ENCODE measurements around the gene DCTPP1.
"Not testable (repeated sequence)": the region's sequence is repeated elsewhere in the genome, so short reads cannot be mapped to it uniquely, and the experiment has no call there.

DCTPP1 gene

GRCh38 chr16:30429678-30430427 is at the start of gene DCTPP1:
Gene DCTPP1, minus strand, starts transcription at chr16:30430030. Its CDS starts 50 bp downstream, at chr16:30429980.
- peak; percentile 96 for DNase-seq (ENCODE audit: low read depth)

DNA sequence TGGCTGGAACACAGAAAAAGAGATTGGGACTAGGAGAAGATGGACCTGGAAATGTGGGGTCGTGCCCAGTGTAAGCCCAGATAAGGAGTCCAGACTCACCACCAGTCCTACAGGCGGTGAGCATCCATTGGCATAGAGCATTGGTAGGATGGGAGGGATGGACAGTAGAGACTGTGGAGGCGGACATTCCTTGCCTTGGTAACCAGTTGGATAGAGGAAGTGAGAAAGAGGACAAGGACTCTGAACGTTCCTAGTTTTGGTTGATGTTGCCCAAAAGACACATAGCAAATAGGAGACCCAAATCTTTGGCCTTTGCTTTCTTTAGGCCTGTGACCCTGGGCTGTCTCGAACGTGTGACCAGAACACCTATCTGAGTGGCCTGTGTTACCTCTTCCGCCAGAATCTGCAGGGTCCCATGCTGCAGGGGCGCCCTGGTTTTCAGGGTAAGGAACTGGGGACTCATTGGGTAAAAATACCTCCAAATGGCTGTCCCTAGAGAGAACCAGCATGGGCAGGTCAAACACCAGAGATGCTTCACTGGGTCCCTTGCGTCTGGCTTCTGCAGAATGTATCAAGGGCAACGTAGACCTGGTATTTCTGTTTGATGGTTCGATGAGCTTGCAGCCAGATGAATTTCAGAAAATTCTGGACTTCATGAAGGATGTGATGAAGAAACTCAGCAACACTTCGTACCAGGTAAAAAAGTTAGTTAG is 49.1 kb upstream of the DCTPP1 start:
- no peak for DNase-seq (ENCODE audit: low read depth)

DNA sequence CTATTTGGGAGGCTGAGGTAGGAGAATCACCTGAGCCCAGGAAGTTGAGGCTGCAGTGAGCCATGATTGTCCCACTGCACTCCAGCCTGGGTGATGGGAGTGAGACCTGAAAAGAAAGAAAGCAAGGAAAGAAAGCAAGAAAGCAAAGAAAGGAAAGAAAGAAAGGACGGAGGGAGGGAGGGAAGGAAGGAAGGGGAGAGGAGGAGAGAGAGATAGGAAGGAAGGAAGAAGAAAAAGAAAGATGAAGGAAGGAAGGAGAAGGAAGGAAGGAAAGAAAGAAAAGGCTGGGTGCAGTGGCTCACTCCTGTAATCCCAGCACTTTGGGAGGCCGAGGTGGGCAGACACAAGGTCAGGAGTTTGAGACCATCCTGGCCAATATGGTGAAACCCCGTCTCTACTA is 47.9 kb upstream of the DCTPP1 start:
- not testable (repeated sequence) for DNase-seq (ENCODE audit: low read depth)

DNA sequence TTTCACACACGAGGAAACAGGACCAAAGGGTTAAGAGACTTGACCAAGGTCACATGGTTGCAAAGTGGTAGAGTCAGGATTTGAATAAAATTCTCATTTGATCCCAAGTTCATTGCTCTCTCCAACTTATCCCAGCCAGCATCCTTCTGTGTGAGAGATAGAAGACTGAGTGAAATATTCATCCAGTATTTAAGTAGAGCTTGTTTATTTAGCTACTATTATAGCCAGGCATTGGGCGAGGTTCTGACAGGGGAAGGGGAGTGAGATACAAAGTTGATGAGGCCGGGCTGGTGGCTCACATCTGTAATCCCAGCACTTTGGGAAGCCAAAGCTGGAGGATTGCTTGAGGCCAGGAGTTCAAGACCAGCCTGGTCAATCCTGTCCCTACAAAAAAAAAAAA is 47.2 kb upstream of the DCTPP1 start:
- no peak for DNase-seq (ENCODE audit: low read depth)

DNA sequence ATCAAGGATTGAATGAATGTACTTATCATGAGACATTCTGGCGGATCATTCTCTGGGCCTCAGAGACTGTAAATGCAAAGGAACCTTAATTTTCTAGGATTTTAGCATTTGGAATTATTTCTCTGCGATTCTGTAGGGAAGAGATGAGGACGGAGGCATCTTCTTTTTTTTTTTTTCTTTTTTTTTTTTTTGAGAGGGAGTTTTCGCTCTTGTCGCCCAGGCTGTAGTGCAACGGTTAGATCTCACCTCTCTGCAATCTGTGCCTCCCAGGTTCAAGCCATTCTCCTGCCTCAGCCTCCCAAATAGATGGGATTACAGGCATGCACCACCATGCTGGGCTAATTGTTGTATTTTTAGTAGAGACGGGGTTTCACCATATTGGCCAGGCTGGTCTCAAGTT is 44.9 kb upstream of the DCTPP1 start:
- no peak for DNase-seq (ENCODE audit: low read depth)

- no peak for DNase-seq (ENCODE audit: low read depth)
Observed at GRCh38 chr16:30474074-30474452, 44.2 kb upstream of the DCTPP1 start.

DNA sequence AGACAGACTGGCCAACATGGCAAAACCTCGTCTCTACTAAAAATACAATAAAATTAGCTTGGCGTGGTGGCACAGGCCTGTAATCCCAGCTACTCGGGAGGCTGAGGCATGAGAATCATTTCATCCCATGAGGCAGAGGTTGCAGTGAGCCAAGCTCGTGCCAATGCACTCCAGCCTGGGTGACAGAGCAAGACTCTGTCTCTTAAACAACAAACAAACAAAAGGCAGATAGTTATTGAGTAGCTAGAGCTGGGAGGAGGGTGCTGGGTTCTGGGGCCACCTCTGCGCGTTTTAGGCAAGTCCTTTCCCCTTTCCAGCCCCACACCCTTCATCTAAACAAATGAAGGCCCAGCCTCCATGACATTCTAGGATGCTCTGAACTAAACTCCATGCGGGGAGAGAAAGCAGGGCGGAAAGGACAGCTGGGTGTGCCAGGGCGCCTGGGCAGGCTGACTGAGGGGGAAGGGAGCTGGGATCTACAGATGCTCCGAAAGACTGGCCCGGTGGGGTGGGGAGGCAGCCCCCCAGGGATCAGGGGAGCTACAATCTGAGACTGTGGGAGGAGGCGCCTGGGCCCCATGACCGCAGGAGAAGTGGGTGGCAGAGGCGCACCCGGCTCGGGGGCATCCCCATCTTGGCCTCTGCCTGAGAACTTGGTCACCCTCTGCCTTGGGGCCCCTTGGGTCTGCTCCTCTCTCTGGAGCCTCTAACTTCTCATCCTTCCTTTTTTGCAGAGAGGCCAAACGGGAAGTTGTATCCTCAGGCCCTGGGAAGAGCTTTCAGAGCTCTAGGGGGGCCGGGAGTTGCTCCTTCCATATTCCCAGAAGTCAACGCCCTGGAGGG is 43.6 kb upstream of the DCTPP1 start:
- DNase-seq (ENCODE audit: low read depth), result no peak

GRCh38 chr16:30472328-30472942 is 42.6 kb upstream of the DCTPP1 start, which contains the start of gene ITGAL:
Gene ITGAL, plus strand, starts transcription at chr16:30472742. Its CDS starts 96 bp downstream, at chr16:30472838.
- DNase-seq (ENCODE audit: low read depth), result no peak

DNA sequence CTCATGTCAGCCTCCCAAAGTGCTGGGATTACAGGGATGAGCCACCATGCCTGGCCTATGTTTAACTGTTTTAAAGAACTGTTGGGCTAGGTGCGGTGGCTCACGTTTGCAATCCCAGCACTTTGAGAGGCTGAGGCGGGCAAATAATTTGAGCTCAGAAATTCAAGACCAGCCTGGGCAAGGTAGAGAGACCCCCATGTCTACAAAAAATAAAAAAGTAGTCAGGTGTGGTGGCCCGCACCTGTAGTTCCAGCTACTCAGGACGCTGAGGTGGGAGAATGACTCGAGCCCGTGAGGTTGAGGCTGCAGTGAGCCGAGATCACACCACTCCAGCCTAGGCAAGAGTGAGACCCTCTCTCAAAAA is 40.8 kb upstream of the DCTPP1 start:
- no peak for DNase-seq (ENCODE audit: low read depth)

DNA sequence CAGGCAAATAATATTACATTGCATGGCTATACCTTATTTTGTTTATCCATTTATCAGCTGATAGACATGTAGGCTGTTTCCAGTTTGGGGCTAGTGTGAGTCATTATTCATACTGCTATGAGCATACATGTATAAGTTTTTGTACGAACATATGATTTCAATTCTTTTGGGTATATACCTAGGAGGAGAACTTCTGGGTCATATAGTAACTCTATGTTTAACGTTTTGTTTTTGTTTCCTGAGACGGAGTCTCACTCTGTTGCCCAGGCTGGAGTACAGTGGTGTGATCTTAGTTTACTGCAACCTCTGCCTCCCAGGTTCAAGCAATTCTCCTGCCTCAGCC is 40.3 kb upstream of the DCTPP1 start:
- no peak for DNase-seq (ENCODE audit: low read depth)

GRCh38 chr16:30464078-30464477 is 34.2 kb upstream of the DCTPP1 start:
- no peak for DNase-seq (ENCODE audit: low read depth)

GRCh38 chr16:30461426-30461825 is 31.6 kb upstream of the DCTPP1 start:
- not testable (repeated sequence) for DNase-seq (ENCODE audit: low read depth)

DNA sequence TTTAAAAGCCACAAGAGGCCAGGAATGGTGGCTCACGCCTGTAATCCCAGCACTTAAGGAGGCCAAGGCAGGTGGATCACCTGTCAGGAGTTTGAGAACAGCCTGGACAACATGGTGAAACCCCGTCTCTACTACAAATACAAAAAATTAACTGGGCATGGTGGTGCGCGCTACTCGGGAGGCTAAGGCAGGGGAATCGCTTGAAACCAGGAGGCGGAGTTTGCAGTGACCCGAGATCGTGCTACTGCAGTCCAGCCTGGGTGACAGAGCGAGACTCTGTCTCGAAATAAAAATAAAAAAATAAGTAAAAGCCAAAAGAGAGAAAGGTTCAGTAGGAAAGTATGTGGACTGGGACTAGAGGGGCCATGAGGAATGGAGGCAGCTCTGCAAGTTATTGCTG is 29.6 kb upstream of the DCTPP1 start:
- no peak for DNase-seq (ENCODE audit: low read depth)

- no peak for DNase-seq (ENCODE audit: low read depth)
Observed at GRCh38 chr16:30458561-30459394, 28.9 kb upstream of the DCTPP1 start.

- no peak for DNase-seq (ENCODE audit: low read depth)
Observed at GRCh38 chr16:30457743-30458560, 28.1 kb upstream of the DCTPP1 start.

GRCh38 chr16:30457256-30457655 is 27.4 kb upstream of the DCTPP1 start:
- DNase-seq (ENCODE audit: low read depth), result no peak

GRCh38 chr16:30456302-30456701 is 26.5 kb upstream of the DCTPP1 start:
- DNase-seq (ENCODE audit: low read depth), result no peak

DNA sequence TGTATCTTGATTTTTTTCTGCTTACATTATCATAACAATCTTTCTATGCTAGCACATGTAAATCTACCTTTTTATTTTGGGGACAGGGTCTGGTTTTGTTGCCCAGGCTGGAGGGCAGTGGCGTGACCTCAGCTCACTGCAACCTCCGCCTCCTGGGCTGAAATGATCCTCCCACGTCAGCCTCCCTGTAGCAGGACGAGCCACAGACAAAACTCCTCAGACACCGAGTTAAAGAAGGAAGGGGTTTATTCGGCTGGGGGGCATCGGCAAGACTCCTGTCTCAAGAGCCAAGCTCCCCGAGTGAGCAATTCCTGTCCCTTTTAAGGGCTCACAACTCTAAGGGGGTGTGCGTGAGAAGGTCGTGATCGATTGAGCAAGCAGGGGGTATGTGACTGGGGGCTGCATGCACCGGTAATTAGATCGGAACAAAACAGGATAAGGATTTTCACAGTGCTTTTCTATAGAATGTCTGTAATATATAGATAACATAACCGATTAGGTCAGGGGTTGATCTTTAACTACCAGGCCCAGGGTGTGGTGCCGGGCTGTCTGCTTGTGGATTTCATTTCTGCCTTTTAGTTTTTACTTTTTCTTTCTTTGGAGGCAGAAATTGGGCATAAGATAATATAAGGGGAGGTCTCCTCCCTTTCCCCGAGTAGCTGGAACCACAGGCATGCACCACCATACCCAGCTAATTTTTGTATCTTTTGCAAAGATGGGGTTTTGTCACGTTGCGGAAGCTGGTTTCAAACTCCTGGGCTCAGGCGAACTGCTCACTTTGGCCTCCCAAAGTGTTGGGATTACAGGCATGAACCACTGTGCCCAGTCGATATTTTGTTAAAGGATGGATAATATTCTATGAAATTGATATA is 23.1 kb upstream of the DCTPP1 start:
- DNase-seq (ENCODE audit: low read depth), result not testable (repeated sequence)

DNA sequence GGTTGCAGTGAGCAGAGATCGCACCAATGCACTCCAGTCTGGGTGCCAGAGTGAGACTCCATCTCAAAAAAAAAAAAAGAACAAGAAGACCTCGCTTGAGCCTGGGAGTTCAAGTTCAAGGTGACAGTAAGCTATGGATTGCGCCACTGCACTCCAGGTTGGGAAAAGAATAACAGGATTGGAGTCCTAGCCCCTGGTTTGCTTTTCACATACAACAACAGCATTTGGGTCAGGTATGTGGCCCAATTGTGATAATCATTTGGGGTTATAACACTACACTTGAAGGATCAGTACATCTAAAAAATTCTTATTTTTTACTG is 19.2 kb upstream of the DCTPP1 start:
- DNase-seq (ENCODE audit: low read depth), result no peak

Measured in GM04504 (cell line).